Fibroblast of the aortic adventitia (primary cell): Measurements from ENCODE around the gene NEU1. TPM values are rescaled to one million over a fixed set of nuclear protein-coding genes. Genes with fewer than 3 reads are reported as not detected.

Experiments used
- DNase-seq: peaks from one replicate; pipeline ENCODE4 v3.0.0-alpha.2; 2010; ENCODE audit warnings: low read depth
- H3K4me3 ChIP-seq: 2 replicates; pipeline ENCODE4 v1.5.1; 2011; ENCODE audit warnings: low read depth, mild to moderate bottlenecking, control low read depth, low read length, moderate library complexity
- CTCF ChIP-seq: IDR thresholded peaks from 2 replicates; pipeline ENCODE4 v1.5.1; 2011; ENCODE audit warnings: mild to moderate bottlenecking, low read length, control low read depth, inconsistent platforms; ENCODE audit not compliant: insufficient read depth
- total RNA-seq: library from RNA; depleted of rRNA; stranded (reverse); fragments of >200 nt; gene quantifications from 2 replicates; pipeline ENCODE4 v1.2.3, GENCODE V29; 2012; ENCODE audit warnings: low replicate concordance

The NEU1 gene
- total RNA-seq, 1 donor = 35.8 TPM

- TF ChIP-seq CTCF = no peak
- DNase-seq = no peak
- H3K4me3 ChIP-seq = no peak overlapping the region
Measured at GRCh38 chr6:31889331-31889972, 26.8 kb upstream of the NEU1 start.

GRCh38 chr6:31888276-31889258, 25.9 kb upstream of the NEU1 start:
- no peak overlapping the region for H3K4me3 ChIP-seq
- peak; percentile 72 for TF ChIP-seq CTCF
- no peak for DNase-seq

- TF ChIP-seq CTCF = no peak
- DNase-seq = no peak
- no peak overlapping the region for H3K4me3 ChIP-seq
Measured at GRCh38 chr6:31887173-31888007, 24.8 kb upstream of the NEU1 start.

- no peak overlapping the region for H3K4me3 ChIP-seq
- no peak for DNase-seq
- no peak for TF ChIP-seq CTCF
Measured at GRCh38 chr6:31886541-31886991, 23.9 kb upstream of the NEU1 start.

GRCh38 chr6:31884528-31885035, 22.0 kb upstream of the NEU1 start:
- no peak for DNase-seq
- no peak for TF ChIP-seq CTCF
- H3K4me3 ChIP-seq = no peak overlapping the region

- no peak overlapping the region for H3K4me3 ChIP-seq
- no peak for TF ChIP-seq CTCF
- DNase-seq = no peak
Measured at GRCh38 chr6:31883676-31884075, 21.1 kb upstream of the NEU1 start.
